Endodermal cell (in vitro differentiated cells): Measurements from ENCODE around the gene C4orf50. TPM values are rescaled to one million over a fixed set of nuclear protein-coding genes. Genes with fewer than 3 reads are reported as not detected.
A peak's percentile ranks its signal among the peaks of the same experiment; 100 is the strongest.

Source experiments
- DNase-seq: peaks from one replicate; pipeline ENCODE4 v3.0.0-alpha.2; 2017
- H3K27ac ChIP-seq: 2 replicates; pipeline ENCODE4 v1.5.1; 2013; ENCODE audit warnings: mild to moderate bottlenecking, low read depth, low read length, moderate library complexity
- H3K27me3 ChIP-seq: 2 replicates; pipeline ENCODE4 v1.6.1; 2013; ENCODE audit warnings: mild to moderate bottlenecking, low read length, moderate library complexity; ENCODE audit not compliant: insufficient read depth, control insufficient read depth, poor library complexity, severe bottlenecking
- H3K36me3 ChIP-seq: 2 replicates; pipeline ENCODE4 v1.7.0; 2013; ENCODE audit warnings: mild to moderate bottlenecking, low read length, moderate library complexity; ENCODE audit not compliant: control insufficient read depth, insufficient read depth
- H3K4me1 ChIP-seq: one replicate; pipeline ENCODE4 v1.7.0; 2013; ENCODE audit warnings: low read length; ENCODE audit not compliant: control insufficient read depth, insufficient read depth
- H3K4me3 ChIP-seq: 2 replicates; pipeline ENCODE4 v1.5.1; 2013; ENCODE audit warnings: mild to moderate bottlenecking, low read length, moderate library complexity
- H3K9ac ChIP-seq: 2 replicates; pipeline ENCODE4 v1.6.1; 2013; ENCODE audit warnings: mild to moderate bottlenecking, low read length, moderate library complexity; ENCODE audit not compliant: poor library complexity, severe bottlenecking; ENCODE audit errors: extremely low read depth
- H3K9me3 ChIP-seq: 2 replicates; pipeline ENCODE4 v1.6.1; 2013; ENCODE audit warnings: mild to moderate bottlenecking, low read length, moderate library complexity; ENCODE audit not compliant: control insufficient read depth
- H3K27ac Mint-ChIP-seq: 2 replicates; pipeline ENCODE4 v1.8.0; 2020; ENCODE audit warnings: mixed read lengths
- H3K27me3 Mint-ChIP-seq: 2 replicates; pipeline ENCODE4 v1.8.0; 2021; ENCODE audit warnings: mild to moderate bottlenecking, mixed read lengths; ENCODE audit not compliant: insufficient read depth
- H3K36me3 Mint-ChIP-seq: 2 replicates; pipeline ENCODE4 v1.8.0; 2020; ENCODE audit warnings: low read depth, mixed read lengths
- H3K4me1 Mint-ChIP-seq: 2 replicates; pipeline ENCODE4 v1.8.0; 2020; ENCODE audit warnings: mixed read lengths
- H3K4me3 Mint-ChIP-seq: 2 replicates; pipeline ENCODE4 v1.8.0; 2020; ENCODE audit warnings: mild to moderate bottlenecking, moderate library complexity, mixed read lengths
- H3K9me3 Mint-ChIP-seq: 2 replicates; pipeline ENCODE4 v1.8.0; 2020; ENCODE audit warnings: mild to moderate bottlenecking, mixed read lengths
- WGBS, 2 experiments: methylation state at CpG; one replicate each; pipeline versions ENCODE4 v1.1.5 to v1.1.7; 2013; ENCODE audit warnings: missing lambda C conversion rate in 2 of 2, mixed read lengths in 1 of 2; ENCODE audit not compliant: insufficient coverage in 1 of 2, insufficient read length in 1 of 2; 5-methylcytosine and 5-hydroxymethylcytosine counted together
- total RNA-seq, 2 donors: library from RNA; stranded (reverse); fragmentation: NEBNext Ultra II Directional in 1 of 2; extraction: Animal tissue kit (Norgen Biotek cat#: 25700) in 1 of 2; gene quantifications; 2 replicates in 1 of 2; 3 replicates in 1 of 2; pipeline ENCODE4 v1.2.1, GENCODE V29; 2021
- TF ChIP-seq, protein P1 (sequence below): fragments of 200-600 bp; sonication (generic); conservative IDR thresholded peaks from 2 replicates; pipeline ENCODE4 v1.5.0; 2021; ENCODE audit warnings: antibody characterized with exemption, mild to moderate bottlenecking

C4orf50 gene
- total RNA-seq, 2 donors from 2014 or later, result 0.84 to 1.6 TPM

GRCh38 chr4:5945936-5946335, 72.3 kb downstream of the C4orf50 start:
- 94 to 100% methylated on average over 3 to 6 of the region's 6 CpGs for WGBS, 2 experiments

GRCh38 chr4:5945171-5945570, 73.1 kb downstream of the C4orf50 start:
- Mint-ChIP-seq H3K9me3 (peaks cover 15% of the 10 kb centered on the region), H3K27me3 (peaks cover 11% of the 10 kb centered on the region), H3K36me3 (no peaks in the 10 kb centered on the region), H3K4me1 (peaks cover 33% of the 10 kb centered on the region), H3K4me3 (no peak overlapping the region), H3K27ac (no peak overlapping the region)
- Histone ChIP-seq H3K9ac (no peak overlapping the region), H3K4me1 (peaks cover 9% of the 10 kb centered on the region), H3K36me3 (no peaks in the 10 kb centered on the region), H3K4me3 (no peak overlapping the region), H3K9me3 (peaks cover 24% of the 10 kb centered on the region), H3K27ac (no peak overlapping the region), H3K27me3 (no peaks in the 10 kb centered on the region)
- peak; percentile 37 for DNase-seq
- TF ChIP-seq, protein P1, sequence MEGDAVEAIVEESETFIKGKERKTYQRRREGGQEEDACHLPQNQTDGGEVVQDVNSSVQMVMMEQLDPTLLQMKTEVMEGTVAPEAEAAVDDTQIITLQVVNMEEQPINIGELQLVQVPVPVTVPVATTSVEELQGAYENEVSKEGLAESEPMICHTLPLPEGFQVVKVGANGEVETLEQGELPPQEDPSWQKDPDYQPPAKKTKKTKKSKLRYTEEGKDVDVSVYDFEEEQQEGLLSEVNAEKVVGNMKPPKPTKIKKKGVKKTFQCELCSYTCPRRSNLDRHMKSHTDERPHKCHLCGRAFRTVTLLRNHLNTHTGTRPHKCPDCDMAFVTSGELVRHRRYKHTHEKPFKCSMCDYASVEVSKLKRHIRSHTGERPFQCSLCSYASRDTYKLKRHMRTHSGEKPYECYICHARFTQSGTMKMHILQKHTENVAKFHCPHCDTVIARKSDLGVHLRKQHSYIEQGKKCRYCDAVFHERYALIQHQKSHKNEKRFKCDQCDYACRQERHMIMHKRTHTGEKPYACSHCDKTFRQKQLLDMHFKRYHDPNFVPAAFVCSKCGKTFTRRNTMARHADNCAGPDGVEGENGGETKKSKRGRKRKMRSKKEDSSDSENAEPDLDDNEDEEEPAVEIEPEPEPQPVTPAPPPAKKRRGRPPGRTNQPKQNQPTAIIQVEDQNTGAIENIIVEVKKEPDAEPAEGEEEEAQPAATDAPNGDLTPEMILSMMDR, result no peak
- WGBS, 2 experiments, result 89 to 93% methylated on average over 10 to 11 of the region's 11 CpGs

More at GRCh38 chr4:5945936-5946335, 72.3 kb downstream of the C4orf50 start:
- Histone ChIP-seq H3K27ac (no peak overlapping the region), H3K4me1 (peaks cover 9% of the 10 kb centered on the region), H3K4me3 (no peak overlapping the region), H3K9me3 (peaks cover 18% of the 10 kb centered on the region), H3K27me3 (no peaks in the 10 kb centered on the region), H3K36me3 (no peaks in the 10 kb centered on the region), H3K9ac (no peak overlapping the region)
- no peaks in the 10 kb centered on the region for H3K36me3 Mint-ChIP-seq
- peak; percentile 41 for DNase-seq
- H3K4me1 Mint-ChIP-seq, result peaks cover 26% of the 10 kb centered on the region
- peaks cover 12% of the 10 kb centered on the region for H3K9me3 Mint-ChIP-seq
- TF ChIP-seq, protein P1, result no peak
- peaks cover 9% of the 10 kb centered on the region for H3K27me3 Mint-ChIP-seq
- H3K4me3 Mint-ChIP-seq, result no peak overlapping the region
- H3K27ac Mint-ChIP-seq, result no peak overlapping the region

- 43 to 79% methylated on average over 6 of the region's 6 CpGs for WGBS, 2 experiments
- H3K9me3 ChIP-seq, result peaks cover 24% of the 10 kb centered on the region
- Mint-ChIP-seq H3K9me3 (peaks cover 15% of the 10 kb centered on the region), H3K4me3 (no peak overlapping the region), H3K27me3 (peaks cover 13% of the 10 kb centered on the region), H3K27ac (no peak overlapping the region), H3K4me1 (peaks cover 42% of the 10 kb centered on the region), H3K36me3 (no peaks in the 10 kb centered on the region)
- H3K27me3 ChIP-seq, result no peaks in the 10 kb centered on the region
- peak; percentile 53 for DNase-seq
- no peak overlapping the region for H3K27ac ChIP-seq
- TF ChIP-seq, protein P1, result no peak
- H3K4me1 ChIP-seq, result peaks cover 9% of the 10 kb centered on the region
- H3K4me3 ChIP-seq, result no peak overlapping the region
- H3K36me3 ChIP-seq, result no peaks in the 10 kb centered on the region
- H3K9ac ChIP-seq, result no peak overlapping the region
These were observed 74.7 kb downstream of the C4orf50 start for GRCh38 chr4:5943561-5943960.
